GM18519 (cell line): ENCODE results near the gene KEL.

Experiments
- ATAC-seq: cut with Tn5 transposase; IDR thresholded peaks from one replicate; pipeline ENCODE4 v1.9.1; 2021; ENCODE audit warnings: mild to moderate bottlenecking, moderate library complexity; ENCODE audit not compliant: unreplicated experiment, low FRiP score

The KEL gene

DNA sequence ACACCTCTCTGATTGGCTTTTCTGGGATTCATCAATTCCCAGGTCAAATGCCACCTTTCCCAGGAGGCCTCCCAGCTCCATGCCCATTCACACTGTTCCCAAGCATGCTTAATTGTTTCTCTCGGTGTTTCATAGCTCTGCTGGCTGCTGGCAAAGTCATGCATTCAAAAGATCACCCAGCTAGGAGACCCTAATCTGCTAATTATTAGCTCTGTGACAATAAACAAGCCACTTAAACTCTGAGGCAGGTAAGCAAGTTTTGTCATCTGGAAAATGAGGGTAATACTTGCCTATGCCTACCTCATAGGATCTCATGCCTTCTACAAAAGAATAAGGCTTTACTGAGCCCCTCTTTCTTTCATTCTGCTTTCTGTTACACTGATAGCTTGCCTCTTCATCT, 828 bp upstream of the KEL start:
- no peak for ATAC-seq

DNA sequence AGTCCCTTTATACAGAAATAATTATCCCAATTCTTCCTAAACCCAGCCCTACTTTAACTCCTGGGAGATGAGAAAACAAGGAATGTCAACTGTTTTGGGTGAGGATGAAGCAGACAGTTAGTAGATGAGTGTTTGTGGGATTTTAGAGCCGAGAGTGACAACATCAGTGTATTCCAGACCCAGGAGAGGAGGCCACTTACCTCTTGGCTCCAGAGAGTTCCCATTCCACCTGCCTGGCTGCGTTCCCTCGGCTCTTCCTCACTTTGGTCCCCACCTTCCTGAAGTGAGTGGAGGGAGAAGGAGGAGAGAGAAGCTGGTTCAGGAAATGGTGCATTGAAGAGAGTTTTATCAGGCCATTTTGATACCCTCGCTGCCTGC, 579 bp downstream of the KEL start:
- ATAC-seq, result no peak

DNA sequence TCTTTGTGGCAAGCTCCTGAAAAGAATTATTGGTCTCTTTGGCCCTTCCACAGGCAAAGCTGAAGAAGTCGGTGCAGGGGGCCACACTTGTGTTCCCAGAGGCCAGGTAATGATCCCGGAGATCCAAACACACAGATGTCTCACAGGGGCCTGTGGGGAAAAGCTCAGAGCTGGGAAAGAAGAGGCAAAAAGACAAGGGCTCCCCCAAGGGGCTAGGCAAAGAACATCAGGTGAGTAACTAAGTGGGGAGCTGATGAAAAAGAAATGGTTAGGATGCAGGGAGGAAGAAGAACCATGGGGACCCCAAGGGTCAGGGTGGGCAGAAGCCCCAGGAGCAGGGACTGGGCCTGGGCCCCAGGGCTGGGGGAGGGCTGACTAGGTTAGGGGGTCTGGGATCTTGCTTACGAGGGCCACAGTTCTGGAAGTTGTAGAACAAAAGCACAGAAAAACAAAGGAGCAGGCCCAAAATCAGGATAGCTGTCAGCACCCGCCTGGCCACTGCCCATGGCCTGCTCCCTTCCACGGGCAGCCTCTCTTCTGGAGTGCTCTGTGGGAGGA, 1.1 kb downstream of the KEL start:
- no peak for ATAC-seq

DNA sequence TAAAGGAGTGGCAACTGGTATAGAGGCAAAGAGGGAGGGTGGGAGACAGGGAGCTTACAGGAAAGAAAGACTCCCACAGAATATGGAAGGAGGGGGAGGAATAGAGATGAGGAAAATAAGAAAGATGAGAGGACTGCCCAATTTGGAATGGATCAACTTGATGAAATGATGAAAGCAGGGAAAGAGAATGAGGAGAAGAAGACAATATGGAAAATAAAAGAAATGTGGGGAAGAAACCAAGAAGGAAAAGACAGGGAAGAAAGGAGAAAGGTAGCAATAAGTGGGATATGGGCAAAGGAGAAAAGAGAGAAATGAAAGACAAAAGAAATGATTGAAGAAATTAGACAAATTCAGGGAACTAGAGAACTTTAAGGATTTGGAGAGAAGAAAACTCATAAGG, 3.0 kb downstream of the KEL start:
- no peak for ATAC-seq

DNA sequence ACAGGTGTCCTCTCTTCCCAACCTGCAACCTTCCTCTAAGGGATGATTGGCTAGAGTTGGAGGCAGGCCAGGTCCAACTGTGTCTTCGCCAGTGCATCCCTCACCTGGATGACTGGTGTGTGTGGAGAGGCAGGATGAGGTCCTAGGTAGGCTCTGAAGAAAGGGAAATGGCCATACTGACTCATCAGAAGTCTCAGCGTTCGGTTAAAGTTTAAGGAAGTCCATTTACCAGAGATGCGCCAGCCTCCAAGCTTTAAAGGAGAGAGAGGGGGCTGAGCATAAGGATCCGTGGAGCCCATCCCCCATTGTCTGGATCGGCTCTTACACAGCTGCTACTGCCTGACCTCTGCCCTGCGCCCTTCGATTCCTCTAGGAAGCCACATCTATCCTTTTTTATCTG, 4.4 kb downstream of the KEL start:
- ATAC-seq, result no peak

DNA sequence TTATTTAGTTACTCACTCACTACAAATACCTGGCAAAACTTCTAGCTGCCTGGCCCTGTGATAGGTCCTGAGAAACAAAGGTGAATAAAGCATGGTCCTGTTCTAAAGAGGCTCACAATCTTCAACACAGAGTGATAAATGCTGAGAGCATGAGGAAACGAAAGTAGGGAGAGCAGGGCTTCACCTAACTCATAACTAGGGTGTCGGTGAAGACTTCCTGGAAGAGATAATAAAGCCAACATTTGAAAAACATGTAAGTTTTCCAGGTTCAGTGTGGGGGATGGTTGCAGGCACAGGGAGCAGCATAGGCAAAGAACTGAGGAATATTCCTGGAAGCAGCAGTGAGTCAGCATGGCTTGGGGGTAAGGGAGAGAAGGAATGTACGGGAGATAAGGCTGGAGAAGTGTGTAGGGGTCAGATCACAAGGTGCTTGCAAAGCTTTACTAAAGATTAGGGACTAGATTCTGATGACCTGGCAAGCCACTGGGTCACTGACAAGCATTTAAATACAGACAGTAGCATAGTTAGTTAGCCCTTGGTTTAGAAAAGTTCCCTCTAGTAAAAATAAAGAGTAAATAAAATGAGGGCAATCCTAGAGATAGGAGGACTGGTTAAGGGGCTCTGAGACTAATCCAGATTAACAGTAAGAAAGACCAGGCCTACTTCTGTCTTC, 5.1 kb downstream of the KEL start:
- ATAC-seq, result no peak

DNA sequence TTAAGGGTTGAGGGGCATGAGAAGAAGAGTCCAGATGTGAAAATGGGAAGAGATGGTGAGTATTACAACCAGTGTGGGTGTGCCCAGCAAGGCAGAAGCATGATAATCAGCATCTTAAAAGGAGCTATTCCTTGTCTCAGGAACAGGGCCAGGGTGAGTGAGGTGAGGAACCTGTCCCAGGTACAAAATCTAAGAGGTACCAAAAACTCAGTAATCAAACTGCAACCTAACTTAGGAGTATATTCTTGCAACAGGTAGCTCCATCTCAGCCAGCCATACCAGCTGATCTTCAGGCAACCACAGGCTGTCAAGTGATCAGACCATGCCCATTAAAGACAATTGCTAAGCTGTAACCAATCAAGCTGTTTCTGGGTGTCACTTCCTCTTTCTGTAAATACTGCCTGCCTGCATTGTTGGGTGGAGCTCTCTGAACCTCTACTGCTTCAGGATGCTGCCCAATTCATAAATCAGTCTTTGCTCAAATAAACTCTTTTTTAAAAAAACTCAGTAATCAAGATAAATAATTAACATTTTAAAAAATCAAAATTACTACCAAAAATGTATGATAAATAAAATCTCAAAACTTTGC, 7.4 kb downstream of the KEL start:
- peak; percentile 78 for ATAC-seq

DNA sequence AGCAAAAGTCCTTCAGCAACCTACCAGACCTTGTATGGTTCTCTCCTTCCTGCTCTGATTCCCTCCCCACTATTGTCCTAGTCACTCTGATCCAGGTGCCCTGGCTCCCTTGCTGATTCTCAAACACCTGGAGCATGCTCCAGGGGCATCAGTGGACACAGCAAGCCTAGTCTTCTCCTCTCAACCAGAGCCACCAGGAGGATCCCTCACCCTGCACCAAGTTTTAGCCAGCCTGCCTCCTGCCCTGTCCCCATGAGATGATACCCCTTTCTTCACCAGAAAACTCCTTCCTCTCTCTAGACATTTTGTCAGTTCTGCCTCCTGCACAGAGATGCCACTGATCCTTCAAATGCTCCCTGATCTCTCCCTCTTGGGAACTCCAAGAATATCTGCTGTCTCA, 11.9 kb downstream of the KEL start:
- no peak for ATAC-seq

DNA sequence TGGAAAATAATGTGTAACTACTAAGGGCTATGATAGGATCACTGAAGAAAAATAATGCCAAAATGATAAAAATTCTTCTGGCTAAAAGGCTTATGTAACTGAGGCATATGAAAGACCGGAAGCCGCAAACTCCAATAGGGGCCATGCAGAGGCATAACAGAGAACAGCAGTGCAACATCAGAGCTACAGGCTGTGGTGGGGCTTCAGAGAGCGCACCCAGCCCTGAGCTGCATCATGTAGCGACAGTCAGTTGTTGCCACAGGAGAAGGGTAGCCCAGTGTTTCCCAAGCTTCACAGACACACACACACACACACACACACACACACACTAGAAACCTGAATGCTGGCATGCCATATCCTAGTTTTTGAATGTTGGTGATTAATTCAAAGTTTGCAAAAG, 13.6 kb downstream of the KEL start:
- no peak for ATAC-seq

DNA sequence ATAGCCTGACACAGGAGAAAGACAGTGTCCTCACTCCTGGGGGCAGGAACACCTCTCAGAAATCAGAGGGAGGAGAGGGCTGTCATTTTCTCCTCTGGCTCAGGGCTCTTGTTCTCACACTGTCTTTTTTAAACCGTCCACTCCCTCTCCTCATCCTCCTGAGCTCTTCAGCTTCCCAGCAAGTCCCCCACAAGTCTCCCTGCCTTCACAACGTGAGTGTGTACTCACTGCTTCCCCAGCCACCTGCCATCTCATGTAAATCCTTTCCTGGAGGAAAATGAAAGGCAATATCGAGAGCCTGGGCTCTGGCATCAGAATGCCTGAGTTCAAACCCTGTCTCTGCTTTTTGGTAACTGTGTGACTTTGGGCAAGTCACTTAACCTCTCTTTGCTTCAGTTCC, 17.2 kb downstream of the KEL start:
- no peak for ATAC-seq

DNA sequence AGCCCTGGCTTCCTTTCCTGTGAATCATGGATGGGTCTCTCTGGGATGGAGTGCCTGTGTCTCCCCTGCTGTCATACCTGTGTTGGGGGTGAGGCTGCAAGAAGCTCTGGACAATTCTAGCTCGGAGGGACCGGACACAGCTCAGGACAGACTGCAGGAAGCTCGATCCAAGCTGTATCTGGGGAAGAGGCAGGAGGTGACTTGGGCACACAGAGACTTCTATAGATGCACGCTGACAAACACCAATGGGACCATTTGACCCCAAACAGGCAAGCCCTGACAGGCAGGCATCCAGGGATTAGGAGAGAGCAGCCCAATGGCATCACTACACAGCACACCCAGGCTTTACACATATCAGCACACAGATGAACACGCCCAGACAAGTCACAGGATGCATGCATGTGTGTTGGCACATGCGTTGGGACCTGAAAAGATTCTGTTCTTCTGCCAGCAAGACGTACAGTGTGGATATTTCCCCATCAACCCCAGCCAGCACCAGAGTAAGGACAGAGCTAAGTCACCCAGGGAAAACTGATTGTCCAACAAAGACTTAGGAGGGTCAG, 18.4 kb downstream of the KEL start:
- no peak for ATAC-seq

DNA sequence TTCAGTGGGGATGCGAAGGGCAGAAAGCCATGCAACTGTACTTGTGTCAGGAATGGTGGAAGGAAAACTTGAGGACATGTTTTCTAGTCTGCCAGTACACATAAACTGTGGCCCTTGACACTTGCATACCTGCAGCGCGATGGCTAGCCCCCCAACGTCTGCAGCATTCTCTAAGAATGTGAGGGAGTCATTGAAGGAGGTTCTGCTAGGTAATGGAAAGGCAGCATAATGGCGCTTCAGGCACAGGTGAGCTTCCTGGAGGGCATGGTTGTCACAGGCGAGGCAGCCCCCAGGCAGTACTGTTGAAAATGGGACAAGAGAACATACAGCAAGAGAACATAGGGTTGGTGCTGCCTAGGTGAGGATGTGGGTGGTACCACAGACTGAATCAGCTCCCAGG, 19.4 kb downstream of the KEL start:
- no peak for ATAC-seq

DNA sequence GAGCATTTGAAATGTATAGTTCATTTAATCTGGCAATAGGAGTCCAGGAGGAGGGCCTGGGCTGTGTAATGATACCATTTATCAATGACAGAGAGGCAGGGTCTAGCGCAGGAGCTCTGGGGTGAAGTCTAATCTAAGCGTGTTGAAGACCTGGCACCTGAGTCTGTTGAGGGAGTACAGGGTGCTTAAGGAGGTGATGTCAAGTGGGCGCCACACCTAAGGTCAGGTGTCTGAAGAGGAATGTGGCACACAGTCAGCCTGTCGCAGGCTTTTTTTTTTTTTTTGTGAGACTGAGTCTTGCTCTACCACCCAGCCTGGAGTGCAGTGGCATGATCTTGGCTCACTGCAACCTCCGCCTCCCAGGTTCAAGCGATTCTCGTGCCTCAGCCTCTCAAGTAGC, 20.6 kb downstream of the KEL start:
- no peak for ATAC-seq

DNA sequence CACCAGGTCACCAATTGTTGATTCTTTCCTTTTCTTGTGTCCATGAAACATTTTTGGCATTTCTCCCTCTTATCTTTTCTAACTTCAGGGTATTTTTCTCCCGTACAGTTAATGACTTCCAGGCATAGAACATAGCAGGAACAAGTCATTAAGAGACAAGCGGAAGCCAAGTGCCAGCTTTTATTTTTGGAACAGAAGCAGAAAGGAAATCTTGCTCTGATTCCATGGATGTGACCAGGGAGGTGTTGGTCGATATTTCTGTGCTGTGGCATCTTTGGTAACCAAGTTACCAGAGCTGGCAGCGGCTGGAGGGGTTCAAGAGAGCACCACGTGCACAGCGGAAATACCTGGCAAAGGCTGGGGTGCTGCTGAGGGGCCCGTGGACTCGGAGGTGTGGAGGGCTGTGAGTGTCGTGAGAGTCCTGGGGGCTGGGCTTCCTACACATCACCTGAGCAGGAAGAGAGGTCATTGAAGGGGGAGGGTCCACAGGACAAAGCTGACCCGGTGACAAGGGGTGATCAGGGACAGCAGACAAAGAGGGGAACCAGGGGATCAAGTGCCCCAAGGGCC, 21.1 kb downstream of the KEL start:
- no peak for ATAC-seq

DNA sequence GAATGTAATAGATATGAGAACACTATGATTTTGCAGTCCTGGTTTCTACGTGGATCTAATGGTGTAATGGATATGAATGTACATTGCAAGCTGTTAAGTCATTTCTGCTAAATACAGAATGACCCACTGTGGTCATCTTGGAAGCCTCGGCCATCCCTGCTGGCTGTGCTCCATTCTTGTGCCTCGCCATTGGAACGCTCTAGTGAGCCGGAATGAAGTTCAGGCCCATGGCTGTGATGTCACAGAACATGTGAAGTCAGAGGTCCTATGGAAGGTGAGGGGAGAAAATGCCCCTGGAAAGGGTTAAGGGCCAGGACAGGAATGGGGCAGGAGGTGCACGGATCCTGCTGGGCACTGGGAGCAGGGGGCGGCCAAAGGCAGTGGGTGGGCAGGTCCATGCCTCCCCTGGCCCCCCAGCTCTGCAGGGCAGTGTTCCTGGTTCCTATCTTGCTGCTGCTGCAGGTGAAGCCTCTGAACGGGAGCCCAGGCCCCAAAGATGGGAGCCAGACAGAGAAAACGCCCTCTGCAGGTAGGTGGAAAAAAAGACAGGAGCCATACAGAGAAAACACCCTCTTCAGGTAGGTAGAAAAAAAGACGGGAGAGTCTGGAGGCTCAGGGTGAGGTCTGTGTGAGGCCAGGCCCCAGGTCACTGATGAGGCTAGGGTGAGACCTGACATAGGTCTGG, 22.8 kb downstream of the KEL start, which contains the start of gene LLCFC1:
Gene LLCFC1 (plus strand): TSS at position 259 of the 685 bp plus-strand sequence. CDS start 138 bp downstream, at position 397.
- no peak for ATAC-seq

DNA sequence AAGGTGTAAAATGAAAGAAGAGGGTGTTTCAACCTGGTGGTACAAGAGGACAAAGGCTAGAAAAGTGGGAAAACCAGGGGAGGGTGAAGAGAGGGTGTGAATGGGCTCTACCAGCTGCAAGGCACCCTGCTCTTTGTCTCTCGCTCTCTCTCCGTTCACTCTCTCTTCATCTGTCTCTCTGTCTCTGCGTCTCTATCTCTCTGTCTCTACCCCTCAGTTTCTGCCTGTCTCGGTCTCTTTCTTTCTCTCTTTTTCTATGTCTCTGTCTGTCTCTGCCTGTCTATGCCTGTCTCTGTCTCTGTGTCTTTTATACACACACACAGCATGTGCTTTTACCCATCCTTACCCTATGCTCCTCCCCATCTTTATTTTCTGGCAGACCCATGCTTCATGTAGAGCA, 23.6 kb downstream of the KEL start:
- ATAC-seq, result no peak

DNA sequence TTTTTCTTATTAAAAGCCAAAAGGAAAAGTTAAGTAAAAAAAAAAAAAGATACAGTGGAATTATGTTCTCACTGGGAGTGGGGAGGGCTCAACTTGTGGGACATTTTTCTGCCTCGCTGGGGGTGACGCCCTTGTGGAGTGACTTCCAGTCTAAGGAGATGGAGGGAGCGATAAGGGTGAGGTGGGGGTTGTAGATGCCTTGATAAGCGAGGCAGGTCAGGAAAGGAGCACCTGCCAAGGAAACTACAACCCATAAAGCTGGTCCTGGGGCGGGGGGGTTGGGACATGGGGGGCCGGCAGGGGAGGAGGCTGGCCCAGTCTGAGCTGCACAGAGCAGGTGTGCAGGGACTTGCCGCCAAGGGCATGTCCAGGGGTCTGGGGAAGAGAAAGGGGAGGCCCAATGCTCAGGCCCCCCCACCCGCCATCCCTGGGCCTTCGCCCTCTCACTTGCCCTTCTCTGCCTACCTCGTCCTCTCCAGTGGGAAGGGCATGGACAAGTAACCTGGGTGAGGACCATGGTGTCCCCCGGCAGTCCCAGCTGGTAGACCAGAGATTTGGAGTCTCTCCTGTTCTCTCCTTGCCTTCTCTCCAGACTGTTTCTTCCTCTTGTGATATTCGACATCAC, 26.1 kb downstream of the KEL start:
- no peak for ATAC-seq

DNA sequence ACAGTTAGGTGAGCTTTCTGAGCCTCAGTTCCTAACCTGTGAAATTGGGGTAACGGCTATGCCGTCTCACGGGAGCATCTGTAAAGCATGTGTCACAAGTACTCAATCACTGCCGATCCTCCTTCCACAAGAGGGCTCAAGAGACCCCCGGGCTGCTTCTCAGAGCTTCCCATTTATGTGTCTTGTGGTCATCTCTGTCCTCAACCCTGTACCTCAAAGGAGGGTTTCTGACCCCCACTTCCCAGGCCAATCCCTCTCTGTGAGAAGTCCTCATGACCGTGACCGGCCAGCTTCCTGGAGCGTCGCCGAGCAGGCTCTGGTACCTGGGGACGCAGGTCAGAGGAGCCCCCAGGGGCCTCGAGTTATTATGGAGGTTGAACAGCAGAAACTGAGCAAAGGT, 28.1 kb downstream of the KEL start:
- ATAC-seq, result no peak

DNA sequence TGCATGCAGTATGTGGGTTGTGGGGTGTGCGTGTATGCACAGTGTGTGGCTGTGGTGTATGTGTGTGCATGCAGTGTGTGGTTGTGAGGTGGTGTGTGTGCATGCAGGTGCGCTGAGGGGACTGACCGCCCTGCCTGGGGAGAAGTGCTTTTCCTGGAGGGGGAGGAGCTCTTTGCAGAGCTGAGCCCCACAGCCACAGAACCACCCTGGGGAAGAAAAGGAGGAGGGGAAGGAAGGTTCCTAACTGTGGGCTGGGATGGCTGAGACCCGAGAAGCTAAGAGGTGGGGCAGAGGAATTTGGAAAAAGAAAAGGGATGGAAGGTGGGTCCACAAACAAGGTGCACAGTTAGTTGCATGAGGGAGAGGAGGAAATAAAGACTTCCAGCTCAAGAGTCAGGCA, 28.5 kb downstream of the KEL start, which contains the start of gene TRPV5:
Gene TRPV5 (minus strand): TSS at position 123 of the 400 bp plus-strand sequence. CDS start 287 bp downstream, outside the sequence.
- no peak for ATAC-seq

DNA sequence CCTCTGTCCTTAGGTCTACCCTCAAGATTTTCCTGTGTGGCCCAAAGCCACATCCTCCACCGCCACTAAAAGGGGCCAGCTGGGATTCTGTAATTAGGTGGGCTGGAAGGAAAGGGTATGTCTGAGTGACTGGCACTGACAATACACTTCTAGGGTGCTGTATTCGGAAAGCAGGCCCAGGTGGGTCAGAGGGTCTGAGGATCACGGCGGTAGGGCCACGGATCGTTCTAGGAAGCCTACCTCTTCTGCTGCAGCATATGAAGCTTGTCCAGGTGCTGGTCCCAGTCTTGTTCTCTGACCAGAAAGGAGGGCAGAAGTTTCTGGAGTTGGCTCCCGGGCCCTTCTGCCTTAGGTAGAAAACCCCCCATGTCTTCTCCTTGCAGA, 29.1 kb downstream of the KEL start:
- no peak for ATAC-seq
